H9 (cell line): Measurements from ENCODE around the gene PNPO. TPM values are rescaled to one million over a fixed set of nuclear protein-coding genes. Genes with fewer than 3 reads are reported as not detected.

Source experiments
- DNase-seq: peaks from one replicate; pipeline ENCODE4 v3.0.0-alpha.2; 2017
- H2AFZ ChIP-seq: one replicate; pipeline ENCODE4 v1.6.1; 2013; ENCODE audit warnings: mild to moderate bottlenecking, low read length, control low read depth, moderate library complexity
- H2AK5ac ChIP-seq: 2 replicates; pipeline ENCODE4 v1.6.1; 2013; ENCODE audit warnings: low read length, control low read depth, mixed read lengths; ENCODE audit not compliant: insufficient read length
- H2BK120ac ChIP-seq: one replicate; pipeline ENCODE4 v1.6.1; 2013; ENCODE audit warnings: low read depth, mild to moderate bottlenecking, low read length, control low read depth, inconsistent platforms; ENCODE audit not compliant: poor library complexity, severe bottlenecking
- H2BK12ac ChIP-seq: 2 replicates; pipeline ENCODE4 v1.6.1; 2013; ENCODE audit warnings: low read length, control low read depth, mixed read lengths, low read depth; ENCODE audit not compliant: insufficient read length
- H2BK15ac ChIP-seq: 2 replicates; pipeline ENCODE4 v1.6.1; 2013; ENCODE audit warnings: low read depth, low read length, control low read depth
- H2BK20ac ChIP-seq: one replicate; pipeline ENCODE4 v1.6.1; 2013; ENCODE audit warnings: low read depth, mild to moderate bottlenecking, low read length, control low read depth, inconsistent platforms; ENCODE audit not compliant: poor library complexity, severe bottlenecking
- H2BK5ac ChIP-seq: 2 replicates; pipeline ENCODE4 v1.6.1; 2013; ENCODE audit warnings: low read length, control low read depth, mixed read lengths; ENCODE audit not compliant: insufficient read length
- H3K14ac ChIP-seq: 2 replicates; pipeline ENCODE4 v1.6.1; 2013; ENCODE audit warnings: low read length, control low read depth; ENCODE audit not compliant: insufficient read depth
- H3K18ac ChIP-seq: 2 replicates; pipeline ENCODE4 v1.6.1; 2013; ENCODE audit warnings: low read depth, mild to moderate bottlenecking, mixed read lengths, low read length, control low read depth; ENCODE audit not compliant: insufficient read length
- H3K23ac ChIP-seq: 2 replicates; pipeline ENCODE4 v1.6.1; 2013; ENCODE audit warnings: low read length, control low read depth, mixed read lengths, low read depth; ENCODE audit not compliant: insufficient read length
- H3K23me2 ChIP-seq: 2 replicates; pipeline ENCODE4 v1.6.1; 2013; ENCODE audit warnings: low read depth, mild to moderate bottlenecking, mixed read lengths, low read length, control low read depth; ENCODE audit not compliant: insufficient read length, poor library complexity, severe bottlenecking
- H3K27ac ChIP-seq: 2 replicates; pipeline ENCODE4 v1.5.1; 2013; ENCODE audit warnings: low read length, control low read depth, mixed read lengths, low read depth; ENCODE audit not compliant: insufficient read length
- H3K27me3 ChIP-seq: 2 replicates; pipeline ENCODE4 v1.6.1; 2013; ENCODE audit warnings: low read length, control low read depth, inconsistent platforms; ENCODE audit not compliant: insufficient read depth
- H3K4ac ChIP-seq: 2 replicates; pipeline ENCODE4 v1.6.1; 2013; ENCODE audit warnings: low read depth, mild to moderate bottlenecking, control low read depth, inconsistent platforms, low read length, moderate library complexity
- H3K4me1 ChIP-seq: 2 replicates; pipeline ENCODE4 v1.6.1; 2013; ENCODE audit warnings: low read length, control low read depth, inconsistent platforms; ENCODE audit not compliant: insufficient read depth
- H3K4me2 ChIP-seq: 2 replicates; pipeline ENCODE4 v1.6.1; 2013; ENCODE audit warnings: low read length, control low read depth, mixed read lengths; ENCODE audit not compliant: insufficient read length, insufficient read depth
- H3K56ac ChIP-seq: 2 replicates; pipeline ENCODE4 v1.6.1; 2013; ENCODE audit warnings: low read depth, mild to moderate bottlenecking, mixed read lengths, low read length, control low read depth; ENCODE audit not compliant: insufficient read length
- H3K79me1 ChIP-seq: 2 replicates; pipeline ENCODE4 v1.6.1; 2013; ENCODE audit warnings: low read depth, mild to moderate bottlenecking, moderate library complexity, low read length, control low read depth, inconsistent platforms; ENCODE audit not compliant: insufficient read depth, poor library complexity, severe bottlenecking
- H3K79me2 ChIP-seq: 2 replicates; pipeline ENCODE4 v1.6.1; 2013; ENCODE audit warnings: low read length, control low read depth, inconsistent platforms; ENCODE audit not compliant: insufficient read depth
- H3K9ac ChIP-seq: 2 replicates; pipeline ENCODE4 v1.6.1; 2013; ENCODE audit warnings: low read length, control low read depth, mixed read lengths; ENCODE audit not compliant: insufficient read length; ENCODE audit errors: extremely low read depth
- H3K9me3 ChIP-seq: one replicate; pipeline ENCODE4 v1.6.1; 2013; ENCODE audit warnings: low read depth, low read length, inconsistent platforms; ENCODE audit not compliant: control insufficient read depth
- H3T11ph ChIP-seq: one replicate; pipeline ENCODE4 v1.6.1; 2013; ENCODE audit warnings: mild to moderate bottlenecking, low read length, control low read depth, inconsistent platforms
- H4K20me1 ChIP-seq: one replicate; pipeline ENCODE4 v1.6.1; 2013; ENCODE audit not compliant: control insufficient read depth, insufficient read length, insufficient read depth
- H4K5ac ChIP-seq: 2 replicates; pipeline ENCODE4 v1.6.1; 2013; ENCODE audit warnings: low read depth, mild to moderate bottlenecking, mixed read lengths, low read length, control low read depth; ENCODE audit not compliant: insufficient read length
- H4K8ac ChIP-seq: replicated peaks from 2 replicates; pipeline ENCODE4 v1.6.1; 2013; ENCODE audit warnings: low read length, control low read depth, mixed read lengths, low read depth; ENCODE audit not compliant: insufficient read length
- H4K91ac ChIP-seq: 2 replicates; pipeline ENCODE4 v1.6.1; 2013; ENCODE audit warnings: low read depth, mild to moderate bottlenecking, moderate library complexity, mixed read lengths, low read length, control low read depth; ENCODE audit not compliant: insufficient read length
- H3K27ac Mint-ChIP-seq, 3 experiments: 2 replicates in 2 of 3; 3 replicates in 1 of 3; pipeline ENCODE4 v1.8.0; 2020 to 2021; ENCODE audit warnings: mixed read lengths in 3 of 3, mild to moderate bottlenecking in 1 of 3, moderate library complexity in 1 of 3
- H3K27me3 Mint-ChIP-seq: 2 replicates; pipeline ENCODE4 v1.8.0; 2021; ENCODE audit warnings: low read depth, mild to moderate bottlenecking, moderate library complexity, mixed read lengths
- H3K36me3 Mint-ChIP-seq, 3 experiments: 2 replicates in 2 of 3; 3 replicates in 1 of 3; pipeline ENCODE4 v1.8.0; 2020 to 2021; ENCODE audit warnings: low read depth in 3 of 3, mixed read lengths in 3 of 3; ENCODE audit not compliant: insufficient read depth in 1 of 3
- H3K4me1 Mint-ChIP-seq, 2 experiments: 2 replicates each; pipeline ENCODE4 v1.8.0; 2020; ENCODE audit warnings: mixed read lengths in 2 of 2
- H3K4me3 Mint-ChIP-seq, 2 experiments: 2 replicates in 1 of 2; 3 replicates in 1 of 2; pipeline ENCODE4 v1.8.0; 2020 to 2021; ENCODE audit warnings: mild to moderate bottlenecking in 2 of 2, mixed read lengths in 2 of 2, moderate library complexity in 1 of 2
- H3K9me3 Mint-ChIP-seq, 2 experiments: 2 replicates in 1 of 2; 3 replicates in 1 of 2; pipeline ENCODE4 v1.8.0; 2020; ENCODE audit warnings: mild to moderate bottlenecking in 2 of 2, mixed read lengths in 2 of 2, moderate library complexity in 1 of 2
- CTCF ChIP-seq: fragments of 200-600 bp; sonication (generic); conservative IDR thresholded peaks from 3 replicates; pipeline ENCODE4 v1.8.0; 2021; ENCODE audit warnings: antibody characterized with exemption, mild to moderate bottlenecking
- WGBS: extraction: QIAGEN DNeasy Blood & Tissue Kit; methylation state at CpG from one replicate; pipeline ENCODE4 v1.1.7; 2013; ENCODE audit warnings: missing lambda C conversion rate, low lambda C conversion rate, mixed read lengths; ENCODE audit not compliant: insufficient read length; ENCODE audit errors: extremely low coverage; 5-methylcytosine and 5-hydroxymethylcytosine counted together
- total RNA-seq: library from RNA; stranded (reverse); gene quantifications from 2 replicates; pipeline ENCODE4 v1.2.1, GENCODE V29; 2021

The PNPO gene
- total RNA-seq, 1 experiment from 2014 or later: 6.7 TPM

- Histone ChIP-seq H3K14ac (no peak overlapping the region), H3K56ac (no peak overlapping the region), H3K4ac (no peak overlapping the region), H3K4me2 (no peak overlapping the region), H3K4me1 (no peaks in the 10 kb centered on the region), H2BK15ac (no peak overlapping the region), H3K27ac (no peak overlapping the region), H3K79me1 (no peaks in the 10 kb centered on the region), H3K23ac (no peak overlapping the region), H4K20me1 (no peaks in the 10 kb centered on the region), H2BK5ac (no peak overlapping the region), H4K8ac (no peak overlapping the region), H4K5ac (no peak overlapping the region), H3K23me2 (peaks cover 7% of the 10 kb centered on the region), H2BK12ac (no peak overlapping the region), H2AK5ac (no peak overlapping the region), H2AFZ (no peak overlapping the region), H3K18ac (no peak overlapping the region), H3K9me3 (no peaks in the 10 kb centered on the region), H3K79me2 (no peaks in the 10 kb centered on the region), H2BK20ac (no peak overlapping the region), H4K91ac (no peak overlapping the region), H2BK120ac (no peak overlapping the region), H3T11ph (no peak overlapping the region), H3K27me3 (no peaks in the 10 kb centered on the region), H3K9ac (no peak overlapping the region)
- H3K27ac Mint-ChIP-seq: no peak overlapping the region
- peaks cover 8% of the 10 kb centered on the region for H3K27me3 Mint-ChIP-seq
- DNase-seq: no peak
- no peak overlapping the region for H3K4me3 Mint-ChIP-seq
- peaks cover 16 to 20% of the 10 kb centered on the region in 2 experiments for H3K4me1 Mint-ChIP-seq
- TF ChIP-seq CTCF: no peak
- H3K36me3 Mint-ChIP-seq: no peaks in the 10 kb centered on the region; a peak in 2 of 7 replicates
- no CpG with 5 or more reads among the region's 6 CpGs for WGBS
- no peaks in the 10 kb centered on the region; a peak in 1 of 5 replicates for H3K9me3 Mint-ChIP-seq
These were observed 5.1 kb downstream of the PNPO start for GRCh38 chr17:47946516-47946915.
